22Rv1 (cell line): ENCODE data around the gene RNFT2.

Source experiments
- CTCF ChIP-seq: fragments of 450-650 bp; IDR thresholded peaks from 2 replicates; pipeline ENCODE4 v1.5.1; 2017; ENCODE audit warnings: mild to moderate bottlenecking
- ZFX ChIP-seq: fragments of 450-650 bp; IDR thresholded peaks from 2 replicates; pipeline ENCODE4 v1.6.1; 2017; ENCODE audit warnings: antibody characterized with exemption, borderline replicate concordance

- TF ChIP-seq CTCF (no peak), ZFX (no peak)
Measured at GRCh38 chr12:116812238-116812637, 74.1 kb downstream of the RNFT2 start.
